ENCODE data around the gene WDR82.
A peak's percentile ranks its signal among the peaks of the same experiment; 100 is the strongest.

WDR82 gene

DNA sequence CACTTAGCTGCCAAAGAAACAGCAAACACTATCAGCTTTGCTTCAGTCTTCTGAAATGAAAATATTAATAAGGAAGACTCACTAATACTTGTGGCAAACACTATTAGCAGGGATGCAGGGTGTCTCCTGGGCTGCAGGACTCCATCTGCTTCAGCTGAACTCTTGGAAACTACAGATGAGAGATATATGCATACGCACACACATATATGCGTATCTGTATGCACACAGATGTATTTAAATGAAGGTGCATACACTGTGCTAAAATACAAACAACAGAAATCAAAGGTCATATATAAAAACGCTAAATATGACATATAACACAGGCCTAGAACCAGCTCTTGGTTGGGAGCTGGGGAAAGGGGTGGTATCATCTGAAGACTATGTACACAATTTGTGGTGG lies 22.3 kb downstream of the WDR82 start:
- H3K4me3 ChIP-seq (ENCODE audit: low read depth, low read length), result no peak overlapping the region
- TF ChIP-seq, protein P1, sequence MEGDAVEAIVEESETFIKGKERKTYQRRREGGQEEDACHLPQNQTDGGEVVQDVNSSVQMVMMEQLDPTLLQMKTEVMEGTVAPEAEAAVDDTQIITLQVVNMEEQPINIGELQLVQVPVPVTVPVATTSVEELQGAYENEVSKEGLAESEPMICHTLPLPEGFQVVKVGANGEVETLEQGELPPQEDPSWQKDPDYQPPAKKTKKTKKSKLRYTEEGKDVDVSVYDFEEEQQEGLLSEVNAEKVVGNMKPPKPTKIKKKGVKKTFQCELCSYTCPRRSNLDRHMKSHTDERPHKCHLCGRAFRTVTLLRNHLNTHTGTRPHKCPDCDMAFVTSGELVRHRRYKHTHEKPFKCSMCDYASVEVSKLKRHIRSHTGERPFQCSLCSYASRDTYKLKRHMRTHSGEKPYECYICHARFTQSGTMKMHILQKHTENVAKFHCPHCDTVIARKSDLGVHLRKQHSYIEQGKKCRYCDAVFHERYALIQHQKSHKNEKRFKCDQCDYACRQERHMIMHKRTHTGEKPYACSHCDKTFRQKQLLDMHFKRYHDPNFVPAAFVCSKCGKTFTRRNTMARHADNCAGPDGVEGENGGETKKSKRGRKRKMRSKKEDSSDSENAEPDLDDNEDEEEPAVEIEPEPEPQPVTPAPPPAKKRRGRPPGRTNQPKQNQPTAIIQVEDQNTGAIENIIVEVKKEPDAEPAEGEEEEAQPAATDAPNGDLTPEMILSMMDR (IDR thresholded peaks at IDR 0.05; ENCODE audit: low read depth, low read length, missing control alignments), result no peak
- no peak for DNase-seq (ENCODE audit: low read depth)

- TF ChIP-seq, protein P1 (IDR thresholded peaks at IDR 0.05; ENCODE audit: low read depth, low read length, missing control alignments), result no peak
- no peak for DNase-seq (ENCODE audit: low read depth)
- no peak overlapping the region for H3K4me3 ChIP-seq (ENCODE audit: low read depth, low read length)
Observed at GRCh38 chr3:52254608-52255007, 23.8 kb downstream of the WDR82 start.

- peak overlapping the region; percentile 8; the same call in 1 of the 2 replicates for H3K4me3 ChIP-seq (ENCODE audit: low read depth, low read length)
- DNase-seq (ENCODE audit: low read depth), result peak; percentile 86
- TF ChIP-seq, protein P1 (IDR thresholded peaks at IDR 0.05; ENCODE audit: low read depth, low read length, missing control alignments), result no peak
Observed at GRCh38 chr3:52253314-52254304, 24.8 kb downstream of the WDR82 start.

DNA sequence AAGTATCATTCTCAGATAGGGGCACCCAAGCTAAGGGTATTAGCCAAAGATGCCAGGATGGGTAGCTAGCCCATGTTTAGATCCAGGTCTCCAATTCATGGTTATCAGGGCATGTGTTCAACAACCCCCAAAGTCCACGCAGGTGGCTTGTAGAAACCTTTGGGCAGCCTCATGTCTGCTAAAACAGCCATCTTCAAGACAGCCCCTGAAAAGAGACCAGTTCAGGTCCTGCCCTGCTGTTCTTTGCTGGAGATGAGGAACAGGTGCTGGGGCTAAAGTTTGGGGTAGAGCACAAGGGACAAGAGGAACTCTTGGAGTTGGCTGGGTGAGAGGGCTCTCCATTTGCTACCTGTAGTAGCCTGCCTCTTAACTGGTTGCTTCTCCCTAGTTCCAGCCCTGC lies 28.3 kb downstream of the WDR82 start:
- TF ChIP-seq, protein P1 (IDR thresholded peaks at IDR 0.05; ENCODE audit: low read depth, low read length, missing control alignments), result no peak
- DNase-seq (ENCODE audit: low read depth), result no peak
- H3K4me3 ChIP-seq (ENCODE audit: low read depth, low read length), result no peak overlapping the region

DNA sequence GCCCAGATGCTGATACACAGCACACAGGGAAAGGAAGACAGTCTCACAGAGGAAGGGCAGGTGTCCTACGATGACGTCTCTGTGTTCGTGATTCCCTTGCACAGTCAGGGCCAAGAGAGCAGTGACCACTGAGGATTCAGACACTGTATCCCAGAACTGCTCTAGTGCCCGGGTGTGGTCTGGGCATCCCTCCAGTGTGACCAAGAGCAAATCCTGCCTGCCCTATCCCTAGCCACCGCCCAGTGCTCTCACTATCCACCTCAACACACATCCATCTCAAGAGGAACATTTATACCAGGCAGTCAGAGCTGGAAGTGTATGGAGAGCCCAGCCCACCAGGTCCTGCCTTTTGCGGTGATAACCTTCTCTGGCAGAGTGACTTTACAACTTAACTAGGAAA lies 28.8 kb downstream of the WDR82 start:
- TF ChIP-seq, protein P1 (IDR thresholded peaks at IDR 0.05; ENCODE audit: low read depth, low read length, missing control alignments), result no peak
- DNase-seq (ENCODE audit: low read depth), result no peak
- H3K4me3 ChIP-seq (ENCODE audit: low read depth, low read length), result no peak overlapping the region

- TF ChIP-seq, protein P1 (IDR thresholded peaks at IDR 0.05; ENCODE audit: low read depth, low read length, missing control alignments), result no peak
- DNase-seq (ENCODE audit: low read depth), result no peak
- H3K4me3 ChIP-seq (ENCODE audit: low read depth, low read length), result no peak overlapping the region
Observed at GRCh38 chr3:52248816-52249547, 29.5 kb downstream of the WDR82 start.

All from GM12864 (cell line).